K562 (cell line): ENCODE results near the gene ST6GAL1. TPM values are rescaled to one million over a fixed set of nuclear protein-coding genes. Genes with fewer than 3 reads are reported as not detected.

Experiments
- ARHGAP35 ChIP-seq: fragments of 450-650 bp; IDR thresholded peaks from 2 replicates; pipeline ENCODE4 v1.6.1; 2018; ENCODE audit not compliant: partially characterized antibody
- ATF7 ChIP-seq: fragments of 450-650 bp; IDR thresholded peaks from 2 replicates; pipeline ENCODE4 v1.7.1; 2014; ENCODE audit warnings: mild to moderate bottlenecking, moderate library complexity
- CCAR2 ChIP-seq: fragments of 200-400 bp; formaldehyde crosslinking; IDR thresholded peaks from 2 replicates; pipeline ENCODE4 v1.6.1; 2017; ENCODE audit warnings: mild to moderate bottlenecking, low read depth, low read length
- CREB1 ChIP-seq, 2 experiments: sonication (generic) in 1 of 2; formaldehyde crosslinking in 1 of 2; IDR thresholded peaks; 2 replicates each; pipeline versions ENCODE4 v1.6.1 to v1.8.0; 2012 to 2022; ENCODE audit warnings: inconsistent platforms in 1 of 2, mild to moderate bottlenecking in 1 of 2, missing genetic modification reagents in 1 of 2, moderate library complexity in 1 of 2
- DACH1 ChIP-seq: fragments of 450-650 bp; IDR thresholded peaks from 2 replicates; pipeline ENCODE4 v1.6.1; 2018; ENCODE audit not compliant: partially characterized antibody
- ETV5 ChIP-seq: sonication (generic); formaldehyde crosslinking; IDR thresholded peaks from 2 replicates; pipeline ENCODE4 v1.4.0; 2020; ENCODE audit warnings: low read depth, mild to moderate bottlenecking, missing genetic modification reagents
- FOSL1 ChIP-seq: fragments of 200-800 bp; sonication (Bioruptor generic); conservative IDR thresholded peaks from 2 replicates; pipeline ENCODE4 v1.6.1; 2016; ENCODE audit warnings: missing genetic modification characterization, missing compliant biosample characterization
- FUS ChIP-seq: fragments of 200-400 bp; formaldehyde crosslinking; optimal IDR thresholded peaks from 2 replicates; pipeline ENCODE3; 2017; ENCODE audit warnings: low read depth, low read length
- HSF4 ChIP-seq: fragments of 250-450 bp; sonication (Bioruptor Pico); IDR thresholded peaks from 2 replicates; pipeline ENCODE4 v2.1.2; 2022; ENCODE audit warnings: mild to moderate bottlenecking, moderate library complexity, borderline replicate concordance
- IRF2 ChIP-seq: sonication (generic); formaldehyde crosslinking; IDR thresholded peaks from 2 replicates; pipeline ENCODE4 v1.8.1; 2022; ENCODE audit warnings: mild to moderate bottlenecking, missing genetic modification reagents
- LARP7 ChIP-seq: fragments of 450-650 bp; IDR thresholded peaks from 2 replicates; pipeline ENCODE4 v1.6.1; 2016
- MTA2 ChIP-seq: fragments of 450-650 bp; IDR thresholded peaks from 2 replicates; pipeline ENCODE4 v1.6.1; 2016; ENCODE audit warnings: low read depth
- NFXL1 ChIP-seq: fragments of 450-650 bp; formaldehyde crosslinking; IDR thresholded peaks from 2 replicates; pipeline ENCODE4 v1.4.0; 2021; ENCODE audit warnings: mild to moderate bottlenecking
- PCBP2 ChIP-seq: fragments of 200-400 bp; formaldehyde crosslinking; IDR thresholded peaks from 2 replicates; pipeline ENCODE4 v1.6.1; 2018; ENCODE audit warnings: low read length, low read depth, mild to moderate bottlenecking, moderate library complexity; ENCODE audit not compliant: poor library complexity, severe bottlenecking
- RBM34 ChIP-seq: fragments of 200-400 bp; formaldehyde crosslinking; IDR thresholded peaks from 2 replicates; pipeline ENCODE4 v1.6.1; 2018; ENCODE audit warnings: low read length, borderline replicate concordance; ENCODE audit not compliant: insufficient read depth
- SNIP1 ChIP-seq: fragments of 450-650 bp; IDR thresholded peaks from 2 replicates; pipeline ENCODE4 v1.7.1; 2017; ENCODE audit warnings: low read depth, mild to moderate bottlenecking
- WHSC1 ChIP-seq: IDR thresholded peaks from one replicate; pipeline ENCODE4 v1.6.1; 2012; ENCODE audit warnings: low read length, control low read depth, inconsistent platforms
- YBX1 ChIP-seq: fragments of 450-650 bp; IDR thresholded peaks from 2 replicates; pipeline ENCODE4 v1.7.1; 2016; ENCODE audit warnings: mild to moderate bottlenecking
- ZNF165 ChIP-seq: fragments of 250-450 bp; sonication (Bioruptor Pico); IDR thresholded peaks from 2 replicates; pipeline ENCODE4 v1.4.0; 2020; ENCODE audit warnings: borderline replicate concordance
- ZNF212 ChIP-seq: fragments of 450-650 bp; formaldehyde crosslinking; IDR thresholded peaks from 2 replicates; pipeline ENCODE4 v1.4.0; 2020; ENCODE audit warnings: mild to moderate bottlenecking
- ZNF354B ChIP-seq: fragments of 250-450 bp; sonication (Bioruptor Pico); IDR thresholded peaks from 2 replicates; pipeline ENCODE4 v1.4.0; 2020
- polyA plus RNA-seq, 8 experiments: library from polyadenylated mRNA; depleted of rRNA in 4 of 8; stranded (reverse) in 5 of 8; unstranded in 3 of 8; fragments of >200 nt; fragmentation: Nextera tagmentation in 2 of 8; fragmentation: Illumina TruSeq in 1 of 8; extraction: Ambion mirVana in 2 of 8; extraction: Trizol in 1 of 8; gene quantifications; 2 replicates each; pipeline versions ENCODE4 v1.2.1 to v1.2.3, GENCODE V29; 2011 to 2014; ENCODE audit warnings: inconsistent platforms in 1 of 8, missing spikeins in 1 of 8
- total RNA-seq, 7 experiments: library from RNA; depleted of rRNA in 6 of 7; stranded (reverse); fragments of >200 nt in 6 of 7; fragmentation: Illumina TruSeq in 2 of 7; extraction: Trizol in 2 of 7; gene quantifications; 2 replicates each; pipeline versions ENCODE4 v1.2.1 to v1.2.3, GENCODE V29; 2011 to 2021; ENCODE audit warnings: low replicate concordance in 1 of 7
- TF ChIP-seq, protein P1 (sequence below), 2 experiments: fragments of 450-650 bp; IDR thresholded peaks; 2 replicates each; pipeline ENCODE4 v1.6.1; 2016
- TF ChIP-seq, protein P2 (sequence below): sonication (generic); formaldehyde crosslinking; IDR thresholded peaks from 2 replicates; pipeline ENCODE4 v1.8.1; 2023; ENCODE audit warnings: mild to moderate bottlenecking, missing genetic modification reagents
- TF ChIP-seq, protein P3 (sequence below): fragments of 450-650 bp; formaldehyde crosslinking; IDR thresholded peaks from 2 replicates; pipeline ENCODE4 v1.4.0; 2020; ENCODE audit warnings: mild to moderate bottlenecking, moderate library complexity
- TF ChIP-seq, protein P4 (sequence below), 2 experiments: fragments of 200-800 bp in 1 of 2; sonication (Bioruptor generic) in 1 of 2; sonication (generic) in 1 of 2; formaldehyde crosslinking in 1 of 2; IDR thresholded peaks in 1 of 2; conservative IDR thresholded peaks in 1 of 2; 2 replicates each; pipeline versions ENCODE4 v1.5.0 to v1.6.1; 2016 to 2020; ENCODE audit warnings: missing compliant biosample characterization in 1 of 2, missing genetic modification characterization in 1 of 2, missing genetic modification reagents in 1 of 2

Gene ST6GAL1
- total and polyA plus RNA-seq, 9 of the 15 experiments (the other 6 are each of a cell fraction or from before 2014, with no cell fraction given) = 31.9 to 145 (median 71.0) TPM

DNA sequence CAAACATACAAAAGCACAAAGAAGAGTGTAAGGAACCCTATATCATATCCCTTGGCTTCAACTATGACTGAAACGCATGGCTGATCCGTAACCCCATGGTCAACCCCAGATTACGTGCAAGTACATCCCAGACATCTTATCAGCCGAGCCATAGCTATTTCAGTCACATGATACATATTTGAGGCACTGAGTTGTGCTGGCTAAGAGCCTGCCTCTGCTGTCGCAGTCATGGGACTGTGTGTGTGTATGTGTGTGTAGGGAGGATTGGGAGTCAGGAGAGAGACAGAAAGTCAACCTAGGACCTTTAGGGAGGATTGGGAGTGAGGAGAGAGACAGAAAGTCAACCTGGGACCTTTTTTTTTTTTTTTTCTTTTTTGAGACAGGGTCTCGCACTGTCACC lies 8.4 kb downstream of the ST6GAL1 start (continued):
- TF ChIP-seq ZNF165 (CRISPR knock-in tag) = no peak
- no peak for TF ChIP-seq WHSC1
- TF ChIP-seq, protein P1, sequence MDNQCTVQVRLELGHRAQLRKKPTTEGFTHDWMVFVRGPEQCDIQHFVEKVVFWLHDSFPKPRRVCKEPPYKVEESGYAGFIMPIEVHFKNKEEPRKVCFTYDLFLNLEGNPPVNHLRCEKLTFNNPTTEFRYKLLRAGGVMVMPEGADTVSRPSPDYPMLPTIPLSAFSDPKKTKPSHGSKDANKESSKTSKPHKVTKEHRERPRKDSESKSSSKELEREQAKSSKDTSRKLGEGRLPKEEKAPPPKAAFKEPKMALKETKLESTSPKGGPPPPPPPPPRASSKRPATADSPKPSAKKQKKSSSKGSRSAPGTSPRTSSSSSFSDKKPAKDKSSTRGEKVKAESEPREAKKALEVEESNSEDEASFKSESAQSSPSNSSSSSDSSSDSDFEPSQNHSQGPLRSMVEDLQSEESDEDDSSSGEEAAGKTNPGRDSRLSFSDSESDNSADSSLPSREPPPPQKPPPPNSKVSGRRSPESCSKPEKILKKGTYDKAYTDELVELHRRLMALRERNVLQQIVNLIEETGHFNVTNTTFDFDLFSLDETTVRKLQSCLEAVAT (IDR thresholded peaks at IDR 0.05) = no peak; a peak in 1 of 4 replicates
- TF ChIP-seq FOSL1 (tag) = peak; percentile 67
- TF ChIP-seq ZNF212 (CRISPR knock-in tag) = no peak
- 0 out of 2 replicates have a peak, but pooled peaks have one; percentile 48 for TF ChIP-seq ATF7
- peak; percentile 52; the same call in 1 of the 2 replicates for TF ChIP-seq LARP7
- TF ChIP-seq ARHGAP35 = no peak
- TF ChIP-seq, protein P2, sequence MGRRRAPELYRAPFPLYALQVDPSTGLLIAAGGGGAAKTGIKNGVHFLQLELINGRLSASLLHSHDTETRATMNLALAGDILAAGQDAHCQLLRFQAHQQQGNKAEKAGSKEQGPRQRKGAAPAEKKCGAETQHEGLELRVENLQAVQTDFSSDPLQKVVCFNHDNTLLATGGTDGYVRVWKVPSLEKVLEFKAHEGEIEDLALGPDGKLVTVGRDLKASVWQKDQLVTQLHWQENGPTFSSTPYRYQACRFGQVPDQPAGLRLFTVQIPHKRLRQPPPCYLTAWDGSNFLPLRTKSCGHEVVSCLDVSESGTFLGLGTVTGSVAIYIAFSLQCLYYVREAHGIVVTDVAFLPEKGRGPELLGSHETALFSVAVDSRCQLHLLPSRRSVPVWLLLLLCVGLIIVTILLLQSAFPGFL (CRISPR knock-in tag) = no peak
- no peak for TF ChIP-seq IRF2 (CRISPR knock-in tag)
- no peak for TF ChIP-seq CCAR2
- no peak for TF ChIP-seq HSF4 (CRISPR knock-in tag)
- TF ChIP-seq FUS = no peak
- no peak for TF ChIP-seq YBX1
- TF ChIP-seq, protein P3, sequence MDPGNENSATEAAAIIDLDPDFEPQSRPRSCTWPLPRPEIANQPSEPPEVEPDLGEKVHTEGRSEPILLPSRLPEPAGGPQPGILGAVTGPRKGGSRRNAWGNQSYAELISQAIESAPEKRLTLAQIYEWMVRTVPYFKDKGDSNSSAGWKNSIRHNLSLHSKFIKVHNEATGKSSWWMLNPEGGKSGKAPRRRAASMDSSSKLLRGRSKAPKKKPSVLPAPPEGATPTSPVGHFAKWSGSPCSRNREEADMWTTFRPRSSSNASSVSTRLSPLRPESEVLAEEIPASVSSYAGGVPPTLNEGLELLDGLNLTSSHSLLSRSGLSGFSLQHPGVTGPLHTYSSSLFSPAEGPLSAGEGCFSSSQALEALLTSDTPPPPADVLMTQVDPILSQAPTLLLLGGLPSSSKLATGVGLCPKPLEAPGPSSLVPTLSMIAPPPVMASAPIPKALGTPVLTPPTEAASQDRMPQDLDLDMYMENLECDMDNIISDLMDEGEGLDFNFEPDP (CRISPR knock-in tag) = no peak
- TF ChIP-seq RBM34 = no peak
- peak; percentile 66 for TF ChIP-seq MTA2
- TF ChIP-seq SNIP1 = no peak
- no peak for TF ChIP-seq ZNF354B (CRISPR knock-in tag)
- TF ChIP-seq DACH1 = no peak
- no peak for TF ChIP-seq PCBP2
- TF ChIP-seq ETV5 (CRISPR knock-in tag) = no peak
- TF ChIP-seq, protein P4, sequence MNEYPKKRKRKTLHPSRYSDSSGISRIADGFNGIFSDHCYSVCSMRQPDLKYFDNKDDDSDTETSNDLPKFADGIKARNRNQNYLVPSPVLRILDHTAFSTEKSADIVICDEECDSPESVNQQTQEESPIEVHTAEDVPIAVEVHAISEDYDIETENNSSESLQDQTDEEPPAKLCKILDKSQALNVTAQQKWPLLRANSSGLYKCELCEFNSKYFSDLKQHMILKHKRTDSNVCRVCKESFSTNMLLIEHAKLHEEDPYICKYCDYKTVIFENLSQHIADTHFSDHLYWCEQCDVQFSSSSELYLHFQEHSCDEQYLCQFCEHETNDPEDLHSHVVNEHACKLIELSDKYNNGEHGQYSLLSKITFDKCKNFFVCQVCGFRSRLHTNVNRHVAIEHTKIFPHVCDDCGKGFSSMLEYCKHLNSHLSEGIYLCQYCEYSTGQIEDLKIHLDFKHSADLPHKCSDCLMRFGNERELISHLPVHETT (CRISPR knock-in tag; conservative IDR thresholded peaks at IDR 0.05 in 1 of 2, IDR thresholded peaks at IDR 0.05 in 1 of 2) = peak in 1 of 2 experiments; percentile 82; a peak in 2 of 4 replicates
- TF ChIP-seq CREB1 (IDR thresholded peaks at IDR 0.05) = 0 out of 2 replicates have a peak, but pooled peaks have one; percentile 48
- no peak for TF ChIP-seq CREB1 (CRISPR knock-in tag; IDR thresholded peaks at IDR 0.05)
- no peak for TF ChIP-seq NFXL1 (CRISPR knock-in tag)
